ENCODE measurements around the gene FSD2. TPM values are rescaled to one million over a fixed set of nuclear protein-coding genes. Genes with fewer than 3 reads are reported as not detected.
A peak's percentile ranks its signal among the peaks of the same experiment; 100 is the strongest.

The FSD2 gene
- total and polyA plus RNA-seq, 9 of the 15 experiments (the other 6 are each of a cell fraction or from before 2014, with no cell fraction given) = 0.01 to 0.06 TPM; not detected in 7

DNA sequence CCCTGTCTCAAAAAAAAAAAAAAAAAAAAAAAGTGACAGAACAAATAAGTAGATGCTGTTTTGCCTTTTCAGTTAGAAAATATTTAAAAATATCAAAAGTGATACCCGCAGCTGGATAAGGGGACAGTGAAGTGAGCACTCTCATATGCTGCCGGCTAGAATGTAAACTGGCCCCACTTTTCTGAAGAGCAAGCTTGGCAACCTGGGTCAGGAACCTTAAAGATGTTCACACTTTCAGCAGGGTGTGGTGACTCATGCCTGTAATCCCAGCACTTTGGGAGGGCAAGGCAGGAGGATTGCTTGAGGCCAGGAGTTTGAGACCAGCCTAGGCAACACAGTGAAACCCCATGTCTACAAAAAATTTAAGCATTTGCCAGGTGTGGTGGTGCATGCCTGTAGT is 17.4 kb downstream of the FSD2 start:
- no peaks in the 10 kb centered on the region for H3K79me2 ChIP-seq (ENCODE audit: control insufficient read depth, insufficient read depth, low read length)
- TF ChIP-seq, protein P1, sequence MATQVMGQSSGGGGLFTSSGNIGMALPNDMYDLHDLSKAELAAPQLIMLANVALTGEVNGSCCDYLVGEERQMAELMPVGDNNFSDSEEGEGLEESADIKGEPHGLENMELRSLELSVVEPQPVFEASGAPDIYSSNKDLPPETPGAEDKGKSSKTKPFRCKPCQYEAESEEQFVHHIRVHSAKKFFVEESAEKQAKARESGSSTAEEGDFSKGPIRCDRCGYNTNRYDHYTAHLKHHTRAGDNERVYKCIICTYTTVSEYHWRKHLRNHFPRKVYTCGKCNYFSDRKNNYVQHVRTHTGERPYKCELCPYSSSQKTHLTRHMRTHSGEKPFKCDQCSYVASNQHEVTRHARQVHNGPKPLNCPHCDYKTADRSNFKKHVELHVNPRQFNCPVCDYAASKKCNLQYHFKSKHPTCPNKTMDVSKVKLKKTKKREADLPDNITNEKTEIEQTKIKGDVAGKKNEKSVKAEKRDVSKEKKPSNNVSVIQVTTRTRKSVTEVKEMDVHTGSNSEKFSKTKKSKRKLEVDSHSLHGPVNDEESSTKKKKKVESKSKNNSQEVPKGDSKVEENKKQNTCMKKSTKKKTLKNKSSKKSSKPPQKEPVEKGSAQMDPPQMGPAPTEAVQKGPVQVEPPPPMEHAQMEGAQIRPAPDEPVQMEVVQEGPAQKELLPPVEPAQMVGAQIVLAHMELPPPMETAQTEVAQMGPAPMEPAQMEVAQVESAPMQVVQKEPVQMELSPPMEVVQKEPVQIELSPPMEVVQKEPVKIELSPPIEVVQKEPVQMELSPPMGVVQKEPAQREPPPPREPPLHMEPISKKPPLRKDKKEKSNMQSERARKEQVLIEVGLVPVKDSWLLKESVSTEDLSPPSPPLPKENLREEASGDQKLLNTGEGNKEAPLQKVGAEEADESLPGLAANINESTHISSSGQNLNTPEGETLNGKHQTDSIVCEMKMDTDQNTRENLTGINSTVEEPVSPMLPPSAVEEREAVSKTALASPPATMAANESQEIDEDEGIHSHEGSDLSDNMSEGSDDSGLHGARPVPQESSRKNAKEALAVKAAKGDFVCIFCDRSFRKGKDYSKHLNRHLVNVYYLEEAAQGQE (IDR thresholded peaks at IDR 0.05; ENCODE audit: borderline replicate concordance) = no peak
- TF ChIP-seq, protein P1 (CRISPR knock-in tag; IDR thresholded peaks at IDR 0.05; ENCODE audit: low read depth) = no peak
- no peak for TF ChIP-seq ATF1 (CRISPR knock-in tag; IDR thresholded peaks at IDR 0.05)
- TF ChIP-seq ATF1 (tag; IDR thresholded peaks at IDR 0.05) = no peak
- TF ChIP-seq, protein P2, sequence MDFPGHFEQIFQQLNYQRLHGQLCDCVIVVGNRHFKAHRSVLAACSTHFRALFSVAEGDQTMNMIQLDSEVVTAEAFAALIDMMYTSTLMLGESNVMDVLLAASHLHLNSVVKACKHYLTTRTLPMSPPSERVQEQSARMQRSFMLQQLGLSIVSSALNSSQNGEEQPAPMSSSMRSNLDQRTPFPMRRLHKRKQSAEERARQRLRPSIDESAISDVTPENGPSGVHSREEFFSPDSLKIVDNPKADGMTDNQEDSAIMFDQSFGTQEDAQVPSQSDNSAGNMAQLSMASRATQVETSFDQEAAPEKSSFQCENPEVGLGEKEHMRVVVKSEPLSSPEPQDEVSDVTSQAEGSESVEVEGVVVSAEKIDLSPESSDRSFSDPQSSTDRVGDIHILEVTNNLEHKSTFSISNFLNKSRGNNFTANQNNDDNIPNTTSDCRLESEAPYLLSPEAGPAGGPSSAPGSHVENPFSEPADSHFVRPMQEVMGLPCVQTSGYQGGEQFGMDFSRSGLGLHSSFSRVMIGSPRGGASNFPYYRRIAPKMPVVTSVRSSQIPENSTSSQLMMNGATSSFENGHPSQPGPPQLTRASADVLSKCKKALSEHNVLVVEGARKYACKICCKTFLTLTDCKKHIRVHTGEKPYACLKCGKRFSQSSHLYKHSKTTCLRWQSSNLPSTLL (IDR thresholded peaks at IDR 0.05) = no peak
- no peak for TF ChIP-seq ZNF707 (CRISPR knock-in tag; conservative IDR thresholded peaks at IDR 0.05)
- TF ChIP-seq, protein P3, sequence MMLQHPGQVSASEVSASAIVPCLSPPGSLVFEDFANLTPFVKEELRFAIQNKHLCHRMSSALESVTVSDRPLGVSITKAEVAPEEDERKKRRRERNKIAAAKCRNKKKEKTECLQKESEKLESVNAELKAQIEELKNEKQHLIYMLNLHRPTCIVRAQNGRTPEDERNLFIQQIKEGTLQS (IDR thresholded peaks at IDR 0.05) = peak; percentile 44; the same call in 1 of the 2 replicates
- TF ChIP-seq, protein P3 (CRISPR knock-in tag; conservative IDR thresholded peaks at IDR 0.05) = no peak
- TF ChIP-seq MYBL2 (IDR thresholded peaks at IDR 0.05; ENCODE audit: low read depth) = no peak
- no peak for TF ChIP-seq MYBL2 (CRISPR knock-in tag; IDR thresholded peaks at IDR 0.05; ENCODE audit: borderline replicate concordance)
- no peak overlapping the region for H2AFZ ChIP-seq (ENCODE audit: low read depth, low read length)
- intact Hi-C loops (cut with micrococcal nuclease) (no loop called here), in situ Hi-C loops (cut with MboI) (no loop called here)
- DNase-seq (ENCODE audit: extremely low read depth in 1 of 4, low spot score in 3 of 4) (no peak), ATAC-seq (no peak), FAIRE-seq (no peak)
- H4K20me1 ChIP-seq (replicated peaks; ENCODE audit: control insufficient read depth, insufficient read depth, low read length) = no peaks in the 10 kb centered on the region
- no peak overlapping the region for H3K4me2 ChIP-seq (ENCODE audit: insufficient read depth, low read length)
- no peak overlapping the region for H3K27ac ChIP-seq (ENCODE audit: extremely low read depth, low read depth, low read length)
- ChIA-PET CTCF (ENCODE audit: low intra/inter-chr PET ratio) (no interaction called here), POLR2A (interaction anchor here (0.6 to 0.9 kb wide), 2 partner anchors 13 to 247 kb away, joined by 3 to 4 read pairs; no protein-coding TSS in a partner anchor)
- H3K36me3 ChIP-seq (ENCODE audit: control insufficient read depth, insufficient read depth, low read length) = no peaks in the 10 kb centered on the region
- H3K9ac ChIP-seq (ENCODE audit: insufficient read depth in 1 of 2, low read depth in 2 of 2, low read length in 2 of 2) = no peak overlapping the region
- H3K9me3 ChIP-seq (replicated peaks; ENCODE audit: control insufficient read depth, insufficient read depth, low read depth, low read length) = no peaks in the 10 kb centered on the region
- no peaks in the 10 kb centered on the region; a peak in 1 of 5 replicates for H3K4me1 ChIP-seq (replicated peaks in 1 of 2; ENCODE audit: control insufficient read depth in 2 of 2, insufficient read depth in 2 of 2, low read length in 2 of 2)
- no TSS peak for BruUV-seq (replicated peaks)
- H3K9me1 ChIP-seq (ENCODE audit: control insufficient read depth, insufficient read depth, low read length) = no peaks in the 10 kb centered on the region
- H3K27me3 ChIP-seq (ENCODE audit: control insufficient read depth in 2 of 2, insufficient read depth in 2 of 2, low read length in 2 of 2) = peaks cover 7 to 23% of the 10 kb centered on the region in 2 experiments
- 15% methylated on average over 2 of the region's 2 CpGs for WGBS (ENCODE audit: insufficient coverage, low coverage, missing lambda C conversion rate)
- H3K4me3 ChIP-seq = no peak overlapping the region
